Islet of Langerhans (tissue), 1 donor: Measurements from ENCODE around the gene RPL37A.
"Not testable (repeated sequence)": the region's sequence is repeated elsewhere in the genome, so short reads cannot be mapped to it uniquely, and the experiment has no call there.

Experiments
- FAIRE-seq: peaks from one replicate; lab custom pipeline; 2011; peaks lifted over from hg19 to GRCh38; lab: Jason Lieb, UNC

The RPL37A gene

DNA sequence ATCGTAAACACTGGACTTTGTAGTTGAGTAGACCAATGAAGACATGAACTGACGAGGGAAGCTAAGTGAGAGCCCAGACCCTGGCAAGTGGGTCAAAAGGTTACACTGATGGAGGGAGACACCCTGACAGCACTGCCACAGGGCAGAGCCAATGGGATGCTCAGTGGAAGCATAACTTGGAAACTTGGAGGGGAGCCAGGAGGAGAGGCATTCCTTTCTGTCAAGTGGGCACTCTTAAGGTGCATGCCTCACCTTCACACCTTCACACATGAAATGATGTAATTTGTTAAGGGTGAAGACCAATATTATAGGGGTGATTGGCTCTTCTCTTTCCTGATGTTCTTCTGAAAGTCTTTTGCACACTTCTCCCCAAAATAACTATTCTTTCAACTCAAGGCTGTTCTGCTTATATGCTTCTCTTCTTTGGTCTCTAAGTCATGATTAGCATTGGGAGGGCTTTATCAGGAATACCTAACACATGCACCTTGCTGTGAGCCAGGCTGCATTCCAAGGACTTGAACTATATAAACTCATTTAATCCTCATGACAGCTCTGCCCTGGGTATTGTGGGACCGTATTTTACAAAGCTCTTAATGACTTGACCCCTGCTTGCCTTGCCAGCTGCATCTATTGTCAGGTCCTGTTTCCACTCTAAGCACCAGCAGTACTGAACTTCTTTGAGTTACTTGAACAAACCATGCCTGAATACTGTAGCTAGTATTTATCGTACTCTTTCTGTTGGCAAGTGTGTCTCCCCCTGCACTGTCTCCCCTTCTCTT is 19.0 kb downstream of the RPL37A start:
- FAIRE-seq, result no peak

DNA sequence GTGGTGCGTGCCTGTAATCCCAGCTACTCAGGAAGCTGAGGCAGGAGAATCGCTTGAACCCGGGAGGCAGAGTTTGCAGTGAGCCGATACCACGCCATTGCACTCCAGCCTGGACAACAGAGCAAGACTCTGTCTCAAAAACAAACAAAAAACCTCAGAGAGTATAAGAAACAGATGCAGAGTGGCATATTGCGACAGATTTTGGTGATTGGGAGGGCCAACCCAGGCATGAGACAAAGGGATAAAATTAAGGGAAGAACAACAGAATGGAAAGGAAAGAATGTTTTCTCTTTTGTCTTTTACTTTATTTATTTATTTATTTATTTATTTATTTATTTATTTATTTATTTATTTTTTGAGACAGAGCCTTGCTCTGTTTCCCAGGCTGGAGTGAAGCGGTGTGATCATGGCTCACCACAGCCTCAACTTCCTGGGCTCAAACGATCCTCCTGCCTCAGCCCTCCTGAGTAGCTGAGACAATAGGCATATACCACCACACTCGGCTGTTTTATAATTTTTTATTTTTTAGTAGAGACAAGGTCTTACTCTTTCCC is 20.0 kb downstream of the RPL37A start:
- not testable (repeated sequence) for FAIRE-seq

DNA sequence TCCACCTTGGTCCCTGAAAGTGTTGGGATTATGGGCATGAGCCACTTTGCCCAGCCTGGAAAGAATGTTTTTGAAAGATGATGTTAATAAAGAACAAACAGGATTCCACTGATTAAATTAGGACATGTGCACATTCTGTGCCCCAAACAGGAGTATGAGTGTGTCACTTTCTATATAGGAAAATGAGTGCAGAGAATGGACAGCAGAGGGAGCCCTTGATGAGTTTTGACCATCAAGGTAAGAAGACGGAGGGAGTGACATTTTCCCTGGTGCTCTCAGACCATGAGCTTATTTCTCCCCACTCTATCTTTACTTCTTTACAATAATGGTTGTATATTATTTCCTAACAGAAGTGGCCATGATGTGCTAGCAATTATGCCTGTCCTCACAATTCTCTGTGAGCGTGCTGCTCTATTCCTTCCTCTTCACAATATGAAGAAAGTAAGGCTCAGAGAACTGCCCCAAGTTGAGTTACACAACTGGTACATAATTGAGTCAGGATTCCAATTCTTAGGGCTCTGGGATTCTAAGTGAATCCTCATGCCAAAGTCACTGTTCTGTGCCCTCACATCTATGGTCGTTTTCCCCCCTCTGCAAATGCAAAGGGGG is 20.6 kb downstream of the RPL37A start:
- FAIRE-seq, result peak; percentile 95

- no peak for FAIRE-seq
Observed at GRCh38 chr2:216520112-216520511, 21.5 kb downstream of the RPL37A start.

DNA sequence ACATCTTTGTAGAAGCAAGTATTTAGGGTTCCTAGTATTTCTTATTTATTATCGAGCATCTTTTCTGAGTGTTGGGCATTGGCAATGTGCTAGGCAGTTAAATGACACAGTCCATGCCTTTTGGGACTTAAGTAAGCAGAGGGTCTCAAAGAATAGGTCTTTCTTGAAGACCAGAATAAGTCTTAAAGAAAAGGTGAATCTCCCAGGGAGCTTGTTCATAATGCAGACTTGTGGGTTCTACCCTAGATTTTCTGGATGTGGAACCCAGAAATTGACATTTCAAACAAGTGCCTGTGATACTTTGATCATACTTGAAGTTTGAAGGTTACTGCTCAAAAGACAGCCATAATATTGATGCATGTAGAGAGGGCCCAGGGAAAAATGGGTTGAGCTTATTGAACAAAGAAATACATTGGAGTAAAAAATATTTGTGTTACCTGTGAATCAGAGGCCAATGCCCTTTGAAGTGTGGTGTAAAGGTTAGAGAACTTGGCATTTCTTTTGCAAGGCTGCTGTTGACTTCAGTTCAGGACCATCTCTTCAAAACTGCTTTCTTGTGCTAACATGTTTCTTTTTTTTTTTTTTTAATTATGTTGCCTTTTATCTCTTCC is 24.4 kb downstream of the RPL37A start:
- no peak for FAIRE-seq

- no peak for FAIRE-seq
Observed at GRCh38 chr2:216525972-216526371, 27.3 kb downstream of the RPL37A start.

DNA sequence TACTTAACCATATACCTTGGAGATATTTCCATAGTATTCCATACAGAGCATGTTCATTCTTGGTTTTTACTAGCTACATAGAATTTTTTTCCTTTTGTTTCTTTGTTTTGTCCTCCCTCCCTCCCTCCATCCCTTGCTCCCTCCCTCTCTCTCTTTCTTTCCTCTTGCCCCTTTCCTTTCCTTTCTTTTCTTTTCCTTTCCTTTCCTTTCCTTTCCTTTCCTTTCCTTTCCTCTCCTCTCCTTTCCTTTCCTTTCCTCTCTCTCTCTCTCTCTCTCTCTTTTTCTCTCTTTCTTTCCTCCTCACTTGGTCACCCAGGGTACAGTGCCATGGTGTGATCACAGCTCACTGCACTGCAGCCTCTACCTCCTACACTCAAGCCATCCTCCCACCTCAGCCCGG is 28.3 kb downstream of the RPL37A start:
- no peak for FAIRE-seq

DNA sequence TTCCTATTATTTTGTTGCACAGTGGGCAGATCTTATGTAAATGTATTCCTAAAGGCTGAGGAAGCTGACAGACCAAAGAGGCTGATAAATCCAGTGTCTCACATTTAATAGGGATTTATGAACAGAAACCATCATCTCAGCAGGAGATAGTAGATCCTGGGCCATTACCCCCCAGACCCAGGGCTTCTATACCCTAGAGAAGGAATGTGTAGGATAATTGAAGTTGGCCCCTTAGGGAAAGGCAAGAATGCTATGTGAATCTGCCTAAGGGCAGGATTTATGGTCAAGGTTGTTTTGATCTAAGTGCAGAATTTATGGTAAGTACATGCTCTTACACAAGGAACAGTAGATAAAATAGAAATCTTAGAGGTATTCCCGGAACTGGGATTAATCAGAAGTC is 29.0 kb downstream of the RPL37A start:
- no peak for FAIRE-seq

GRCh38 chr2:216532562-216532961 is 33.9 kb downstream of the RPL37A start:
- FAIRE-seq, result no peak

DNA sequence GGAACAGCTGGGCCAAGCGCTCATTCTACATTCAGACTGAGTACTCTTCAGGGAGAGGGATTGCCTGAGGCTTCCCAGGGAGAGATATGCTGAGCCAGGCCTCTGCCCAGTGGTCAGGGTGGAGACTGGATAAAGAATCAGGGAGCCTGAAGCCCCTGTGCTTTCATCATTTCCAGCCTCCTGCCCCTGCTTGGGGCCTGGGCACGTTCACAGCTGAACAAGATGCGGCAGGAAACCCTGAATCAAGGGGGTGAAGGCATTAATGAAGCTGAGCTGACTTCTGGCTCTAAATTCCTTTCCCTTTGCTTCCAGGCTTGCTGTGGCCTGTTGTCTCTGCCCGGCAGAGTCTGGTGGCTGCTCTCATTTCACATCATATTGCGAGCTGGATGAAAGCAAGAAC is 35.0 kb downstream of the RPL37A start:
- FAIRE-seq, result no peak

DNA sequence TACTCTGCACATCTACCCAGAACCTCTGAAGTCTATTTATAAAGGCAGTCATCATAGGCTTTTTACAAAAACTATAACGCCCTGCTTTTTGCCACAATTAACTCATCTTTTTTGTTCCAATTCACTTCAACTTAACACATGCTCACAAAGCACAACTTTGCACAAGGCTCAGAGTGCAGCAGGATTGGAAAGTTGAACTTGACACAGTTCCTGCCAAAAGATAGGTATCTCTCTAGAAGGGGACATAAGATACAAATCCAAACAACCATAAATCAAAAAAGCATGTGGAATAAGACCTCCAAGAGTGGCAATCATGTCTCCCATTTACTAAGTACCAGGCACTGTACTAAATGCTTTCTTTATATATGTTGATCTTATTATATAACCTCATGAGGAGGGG is 36.2 kb downstream of the RPL37A start:
- FAIRE-seq, result no peak

- FAIRE-seq, result no peak
Observed at GRCh38 chr2:216535454-216535995, 36.9 kb downstream of the RPL37A start.

DNA sequence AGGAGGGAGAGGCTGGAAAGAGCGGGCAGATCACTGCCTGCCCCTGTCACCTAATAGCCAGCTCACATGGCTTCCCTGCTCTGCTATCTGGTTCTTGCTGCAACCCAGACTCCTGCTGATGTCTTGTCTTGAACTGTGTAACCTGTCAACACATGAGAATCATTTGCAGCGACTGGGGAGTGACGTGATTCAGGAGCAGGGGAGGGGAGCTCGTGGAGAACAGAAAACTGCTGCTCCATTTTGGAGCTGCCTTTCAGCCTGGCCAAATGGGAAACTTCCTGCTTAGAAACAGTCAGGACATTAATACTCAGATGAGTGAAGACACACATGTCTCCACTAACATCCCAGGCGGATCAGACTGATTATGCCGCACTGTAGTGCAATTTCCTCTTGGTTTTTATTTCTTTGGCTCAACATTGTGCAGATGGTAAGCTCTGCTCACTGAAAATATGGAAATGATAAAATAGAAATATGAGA is 38.1 kb downstream of the RPL37A start:
- no peak for FAIRE-seq

DNA sequence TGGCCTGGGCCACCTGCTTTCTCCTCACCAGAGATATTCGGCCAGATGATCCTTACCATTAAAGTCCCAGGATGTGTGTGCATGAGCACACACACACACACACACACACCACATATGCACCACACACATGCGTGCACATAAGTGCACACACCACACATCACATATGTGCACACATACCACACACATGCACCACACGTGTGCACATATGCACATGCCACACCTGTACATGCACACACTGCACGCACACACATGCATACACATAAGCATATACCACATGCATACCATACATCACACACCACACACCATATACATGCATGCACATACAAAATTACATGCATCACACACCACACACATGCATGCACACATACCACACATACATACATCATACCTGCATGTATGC is 38.7 kb downstream of the RPL37A start:
- FAIRE-seq, result no peak

GRCh38 chr2:216538538-216538937 is 39.9 kb downstream of the RPL37A start:
- FAIRE-seq, result no peak

- no peak for FAIRE-seq
Observed at GRCh38 chr2:216539120-216539519, 40.5 kb downstream of the RPL37A start.

GRCh38 chr2:216539791-216540241 is 41.2 kb downstream of the RPL37A start:
- peak; percentile 94 for FAIRE-seq

DNA sequence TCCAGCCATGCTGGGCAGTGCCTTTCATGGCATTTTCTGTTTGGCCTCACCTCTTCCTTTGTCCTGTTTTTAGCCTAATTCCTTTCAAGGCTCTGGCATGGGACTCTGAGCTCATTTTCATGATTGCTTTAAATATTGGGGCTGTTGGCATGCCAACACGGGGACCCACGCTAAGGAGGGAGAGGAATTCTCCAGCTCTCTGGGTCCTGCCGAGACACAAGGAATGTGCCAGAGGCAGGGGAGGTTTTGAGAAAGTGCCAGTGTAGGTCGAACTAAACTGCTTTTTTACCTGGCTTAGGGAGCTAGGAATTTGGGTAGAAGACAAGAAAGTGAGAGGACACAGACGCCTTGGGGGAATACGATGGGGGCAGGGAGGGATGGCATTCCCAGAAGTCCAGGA is 42.3 kb downstream of the RPL37A start:
- FAIRE-seq, result no peak

GRCh38 chr2:216541505-216541904 is 42.9 kb downstream of the RPL37A start:
- FAIRE-seq, result no peak

GRCh38 chr2:216545359-216545758 is 46.7 kb downstream of the RPL37A start:
- no peak for FAIRE-seq

DNA sequence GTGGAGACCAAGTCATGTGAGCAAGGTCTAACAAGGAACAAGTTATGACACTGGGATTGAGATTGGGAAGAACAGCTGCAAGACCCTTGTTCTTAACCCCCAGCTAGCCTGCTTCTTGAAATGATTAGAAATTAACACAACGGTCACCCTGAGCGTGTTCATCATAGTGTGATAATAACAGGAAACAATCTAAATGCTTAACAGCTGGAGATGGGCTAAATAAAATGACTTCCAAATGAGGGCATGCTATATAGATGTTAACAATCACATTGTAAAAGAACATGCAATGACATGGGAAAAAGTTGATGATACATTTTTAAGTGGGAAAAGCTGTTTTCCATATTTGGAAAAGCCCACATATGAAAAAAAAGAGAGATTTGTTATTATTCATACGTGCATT is 47.6 kb downstream of the RPL37A start:
- no peak for FAIRE-seq

DNA sequence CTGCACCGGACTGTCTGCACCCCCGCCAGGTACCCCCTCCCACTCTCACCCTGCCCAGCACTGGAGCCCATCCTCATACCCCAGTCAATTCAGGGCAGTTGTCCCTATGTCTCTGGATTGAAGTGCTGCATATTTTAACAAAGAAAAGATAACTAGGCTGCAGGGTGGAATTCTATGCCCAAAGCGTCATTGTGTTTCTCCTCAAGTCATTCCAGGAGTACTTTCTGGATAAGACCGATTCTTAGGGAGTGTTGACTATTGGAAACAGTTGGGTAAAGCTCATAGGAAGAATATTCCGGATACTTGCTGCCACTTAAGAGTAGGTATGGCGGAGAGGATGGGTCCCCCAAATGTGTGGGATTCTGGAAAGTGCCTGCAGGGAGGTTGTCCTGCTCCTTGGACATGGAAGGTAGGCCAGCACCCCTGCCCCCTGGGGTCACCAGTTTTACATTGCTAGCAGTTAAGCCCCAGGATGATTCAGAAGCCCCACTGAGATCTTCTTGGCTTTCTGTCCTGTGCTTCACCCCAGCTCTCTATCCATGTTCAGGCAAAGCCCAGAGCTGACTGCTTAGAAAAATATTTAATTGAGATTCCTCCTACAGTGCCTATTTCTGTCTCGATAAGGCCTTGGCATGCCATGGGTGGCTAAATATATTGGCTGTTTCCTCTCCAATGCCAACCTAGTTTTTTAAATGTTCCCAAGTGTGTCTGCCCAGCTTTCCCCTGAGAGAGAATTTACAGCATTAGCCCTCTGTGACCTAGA is 48.2 kb downstream of the RPL37A start:
- FAIRE-seq, result no peak
